ENCODE measurements around the gene NUP93.

The NUP93 gene

DNA sequence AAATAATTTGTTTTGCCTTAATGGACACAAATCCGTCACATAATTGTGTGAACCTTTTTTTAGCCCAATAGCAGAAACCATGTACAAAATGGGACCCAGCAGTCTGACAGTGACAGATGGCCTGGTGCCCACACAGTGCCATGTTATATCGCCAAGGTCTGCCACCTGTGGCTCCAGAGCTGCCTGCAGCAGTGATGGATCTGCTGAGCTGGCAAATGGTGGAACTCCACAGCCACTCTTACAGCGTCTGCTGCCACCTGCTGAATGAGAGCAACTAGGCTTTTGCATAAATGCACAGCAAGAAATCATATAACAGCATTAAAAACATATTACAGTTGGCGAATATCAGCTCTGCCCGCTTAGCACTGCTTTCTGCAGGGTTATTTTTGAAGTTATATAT is 59.4 kb downstream of the NUP93 start:
- Histone ChIP-seq H3K27ac (ENCODE audit: low read depth, low read length) (no peak overlapping the region), H3K79me2 (ENCODE audit: insufficient read depth, low read length) (peaks cover 13% of the 10 kb centered on the region; the same call in 1 of the 2 replicates), H3K4me3 (ENCODE audit: insufficient read depth, low read length, poor library complexity, severe bottlenecking) (no peak overlapping the region), H3K9me2 (replicated peaks; ENCODE audit: insufficient read depth, low read length) (no peaks in the 10 kb centered on the region), H4K20me1 (ENCODE audit: low read depth, low read length) (no peaks in the 10 kb centered on the region), H3K36me3 (ENCODE audit: low read length) (no peaks in the 10 kb centered on the region), H3K9ac (ENCODE audit: low read length) (no peak overlapping the region), H3K9me3 (ENCODE audit: insufficient read depth, low read length) (no peaks in the 10 kb centered on the region), H3K27me3 (ENCODE audit: low read length) (no peaks in the 10 kb centered on the region), H3F3A (ENCODE audit: insufficient read depth) (no peaks in the 10 kb centered on the region), H3K4me2 (ENCODE audit: low read depth, low read length, poor library complexity, severe bottlenecking) (no peak overlapping the region), H2AFZ (ENCODE audit: low read depth, low read length, severe bottlenecking) (no peak overlapping the region)
- TF ChIP-seq, protein P1, sequence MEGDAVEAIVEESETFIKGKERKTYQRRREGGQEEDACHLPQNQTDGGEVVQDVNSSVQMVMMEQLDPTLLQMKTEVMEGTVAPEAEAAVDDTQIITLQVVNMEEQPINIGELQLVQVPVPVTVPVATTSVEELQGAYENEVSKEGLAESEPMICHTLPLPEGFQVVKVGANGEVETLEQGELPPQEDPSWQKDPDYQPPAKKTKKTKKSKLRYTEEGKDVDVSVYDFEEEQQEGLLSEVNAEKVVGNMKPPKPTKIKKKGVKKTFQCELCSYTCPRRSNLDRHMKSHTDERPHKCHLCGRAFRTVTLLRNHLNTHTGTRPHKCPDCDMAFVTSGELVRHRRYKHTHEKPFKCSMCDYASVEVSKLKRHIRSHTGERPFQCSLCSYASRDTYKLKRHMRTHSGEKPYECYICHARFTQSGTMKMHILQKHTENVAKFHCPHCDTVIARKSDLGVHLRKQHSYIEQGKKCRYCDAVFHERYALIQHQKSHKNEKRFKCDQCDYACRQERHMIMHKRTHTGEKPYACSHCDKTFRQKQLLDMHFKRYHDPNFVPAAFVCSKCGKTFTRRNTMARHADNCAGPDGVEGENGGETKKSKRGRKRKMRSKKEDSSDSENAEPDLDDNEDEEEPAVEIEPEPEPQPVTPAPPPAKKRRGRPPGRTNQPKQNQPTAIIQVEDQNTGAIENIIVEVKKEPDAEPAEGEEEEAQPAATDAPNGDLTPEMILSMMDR (IDR thresholded peaks at IDR 0.05; ENCODE audit: insufficient read depth, low read length, poor library complexity, severe bottlenecking), result no peak
- TF ChIP-seq EZH2phosphoT487 (conservative IDR thresholded peaks at IDR 0.05; ENCODE audit: low read length), result no peak

DNA sequence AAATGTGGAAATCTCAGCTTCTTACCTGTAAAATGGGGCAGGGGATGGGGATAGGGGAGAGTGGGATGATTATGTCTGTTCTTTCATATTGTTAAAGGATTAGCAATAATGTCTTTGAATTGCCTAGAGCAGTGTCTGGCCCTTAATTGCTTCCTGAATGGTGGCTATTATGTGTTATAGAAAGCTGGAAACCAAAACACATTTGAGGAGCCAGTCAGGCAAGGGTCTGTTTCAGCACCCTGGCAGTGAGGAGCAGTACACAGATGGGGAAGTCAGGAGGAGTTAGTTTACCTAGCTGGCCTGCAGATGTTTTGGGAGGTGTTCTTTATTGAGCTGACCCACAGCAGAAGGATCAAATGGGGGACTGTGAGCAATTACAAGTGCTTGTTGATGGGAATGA is 63.0 kb downstream of the NUP93 start:
- no peak overlapping the region for H3K4me3 ChIP-seq (ENCODE audit: insufficient read depth, low read length, poor library complexity, severe bottlenecking)
- no peaks in the 10 kb centered on the region for H3K27me3 ChIP-seq (ENCODE audit: low read length)
- H4K20me1 ChIP-seq (ENCODE audit: low read depth, low read length), result no peaks in the 10 kb centered on the region
- peaks cover 7% of the 10 kb centered on the region; the same call in 1 of the 2 replicates for H3K79me2 ChIP-seq (ENCODE audit: insufficient read depth, low read length)
- no peaks in the 10 kb centered on the region for H3K9me3 ChIP-seq (ENCODE audit: insufficient read depth, low read length)
- no peak overlapping the region for H3K4me2 ChIP-seq (ENCODE audit: low read depth, low read length, poor library complexity, severe bottlenecking)
- H2AFZ ChIP-seq (ENCODE audit: low read depth, low read length, severe bottlenecking), result no peak overlapping the region
- TF ChIP-seq, protein P1 (IDR thresholded peaks at IDR 0.05; ENCODE audit: insufficient read depth, low read length, poor library complexity, severe bottlenecking), result no peak
- no peak for TF ChIP-seq EZH2phosphoT487 (conservative IDR thresholded peaks at IDR 0.05; ENCODE audit: low read length)
- H3K27ac ChIP-seq (ENCODE audit: low read depth, low read length), result no peak overlapping the region
- H3K9me2 ChIP-seq (replicated peaks; ENCODE audit: insufficient read depth, low read length), result no peaks in the 10 kb centered on the region
- no peaks in the 10 kb centered on the region for H3K36me3 ChIP-seq (ENCODE audit: low read length)
- no peak overlapping the region for H3K9ac ChIP-seq (ENCODE audit: low read length)
- H3F3A ChIP-seq (ENCODE audit: insufficient read depth), result no peaks in the 10 kb centered on the region

DNA sequence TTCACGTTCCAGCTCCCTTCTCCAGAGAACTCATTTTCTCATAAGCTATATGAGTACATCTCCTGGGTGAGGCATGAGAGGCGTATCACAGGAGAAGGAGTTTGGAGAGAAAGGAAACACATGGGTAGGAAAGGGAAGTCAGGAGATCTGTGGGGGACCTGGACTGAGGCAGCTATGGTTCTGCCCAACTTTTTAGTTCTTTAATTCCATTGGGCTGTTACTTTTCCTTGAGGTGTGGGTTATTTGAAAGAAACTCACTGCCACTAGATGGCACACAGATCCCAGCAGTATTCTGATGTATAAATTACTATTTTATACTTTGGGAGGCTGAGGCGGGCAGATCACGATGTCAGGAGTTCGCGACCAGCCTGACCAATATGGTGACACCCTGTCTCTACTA is 63.6 kb downstream of the NUP93 start:
- Histone ChIP-seq H3F3A (ENCODE audit: insufficient read depth) (no peaks in the 10 kb centered on the region), H3K9me2 (replicated peaks; ENCODE audit: insufficient read depth, low read length) (no peaks in the 10 kb centered on the region), H4K20me1 (ENCODE audit: low read depth, low read length) (no peaks in the 10 kb centered on the region), H3K9me3 (ENCODE audit: insufficient read depth, low read length) (no peaks in the 10 kb centered on the region), H3K4me2 (ENCODE audit: low read depth, low read length, poor library complexity, severe bottlenecking) (no peak overlapping the region), H3K4me3 (ENCODE audit: insufficient read depth, low read length, poor library complexity, severe bottlenecking) (no peak overlapping the region), H3K9ac (ENCODE audit: low read length) (no peak overlapping the region), H2AFZ (ENCODE audit: low read depth, low read length, severe bottlenecking) (no peak overlapping the region), H3K27ac (ENCODE audit: low read depth, low read length) (no peak overlapping the region), H3K27me3 (ENCODE audit: low read length) (no peaks in the 10 kb centered on the region), H3K36me3 (ENCODE audit: low read length) (no peaks in the 10 kb centered on the region), H3K79me2 (ENCODE audit: insufficient read depth, low read length) (peaks cover 7% of the 10 kb centered on the region; the same call in 1 of the 2 replicates)
- TF ChIP-seq, protein P1 (IDR thresholded peaks at IDR 0.05; ENCODE audit: insufficient read depth, low read length, poor library complexity, severe bottlenecking), result no peak
- no peak for TF ChIP-seq EZH2phosphoT487 (conservative IDR thresholded peaks at IDR 0.05; ENCODE audit: low read length)

Data from SU-DHL-6 (cell line).